Vagina (tissue), 2 donors: ENCODE data around the gene EFEMP1. TPM values are rescaled to one million over a fixed set of nuclear protein-coding genes. Genes with fewer than 3 reads are reported as not detected.
A peak's percentile ranks its signal among the peaks of the same experiment; 100 is the strongest.

ENCODE experiments used
- DNase-seq, 2 donors: peaks; one replicate each; pipeline ENCODE4 v3.0.0-alpha.2; 2017; ENCODE audit errors: extremely low spot score in 2 of 2
- H3K27ac ChIP-seq: fragments of 200-600 bp; sonication (generic); one replicate; pipeline ENCODE4 v1.5.1; 2019
- H3K27me3 ChIP-seq: fragments of 200-600 bp; sonication (generic); one replicate; pipeline ENCODE4 v1.5.1; 2019
- H3K36me3 ChIP-seq, 2 donors: fragments of 200-600 bp; sonication (generic); one replicate each; pipeline ENCODE4 v1.5.1; 2017 to 2019
- H3K4me1 ChIP-seq: fragments of 200-600 bp; sonication (generic); one replicate; pipeline ENCODE4 v1.5.1; 2019
- H3K4me3 ChIP-seq, 2 donors: fragments of 200-600 bp; sonication (generic); 1 replicate in 1 of 2; 2 replicates in 1 of 2; pipeline ENCODE4 v1.5.1; 2016 to 2019
- H3K9me3 ChIP-seq: fragments of 200-600 bp; sonication (generic); one replicate; pipeline ENCODE4 v1.5.1; 2019
- CTCF ChIP-seq, 3 experiments: fragments of 450-650 bp in 2 of 3; fragments of 200-600 bp in 1 of 3; sonication (generic) in 1 of 3; IDR thresholded peaks; one replicate each; pipeline ENCODE4 v1.5.1; 2017 to 2019; ENCODE audit warnings: antibody characterized with exemption in 3 of 3, mild to moderate bottlenecking in 2 of 3, moderate library complexity in 2 of 3
- POLR2A ChIP-seq, 2 donors: fragments of 450-650 bp; IDR thresholded peaks; one replicate each; pipeline ENCODE4 v1.6.1; 2017; ENCODE audit warnings: antibody characterized with exemption in 2 of 2, mild to moderate bottlenecking in 2 of 2, moderate library complexity in 2 of 2
- POLR2AphosphoS5 ChIP-seq, 2 donors: sonication (generic); formaldehyde crosslinking; IDR thresholded peaks; one replicate each; pipeline ENCODE4 v1.9.0; 2017; ENCODE audit warnings: antibody characterized with exemption in 2 of 2, mild to moderate bottlenecking in 2 of 2, low read depth in 1 of 2; ENCODE audit not compliant: insufficient read depth in 1 of 2
- intact Hi-C: fragments of 100-400 bp; cut with DNase I; formaldehyde crosslinking; loops from one replicate; pipeline ENCODE4 v1.15.1; 2023
- total RNA-seq: library from RNA; depleted of rRNA; stranded (reverse); fragments of >200 nt; gene quantifications from one replicate; pipeline ENCODE4 v1.2.3, GENCODE V29; 2016

Gene EFEMP1
- total RNA-seq, 1 donor from 2014 or later = 235 TPM

- no peak for DNase-seq
- Histone ChIP-seq H3K27ac (no peak overlapping the region), H3K27me3 (no peaks in the 10 kb centered on the region), H3K4me1 (no peaks in the 10 kb centered on the region), H3K9me3 (no peaks in the 10 kb centered on the region), H3K4me3 (no peak overlapping the region), H3K36me3 (no peaks in the 10 kb centered on the region)
- TF ChIP-seq CTCF (IDR thresholded peaks at IDR 0.05) = no peak
- no peak for TF ChIP-seq POLR2AphosphoS5 (IDR thresholded peaks at IDR 0.05; ENCODE audit: insufficient read depth in 1 of 2, low read depth in 1 of 2)
- no peak for TF ChIP-seq POLR2A (IDR thresholded peaks at IDR 0.05)
- intact Hi-C loops = no loop called here
These were observed 21.2 kb downstream of the EFEMP1 start for GRCh38 chr2:55902429-55902828.

- Histone ChIP-seq H3K4me3 (no peak overlapping the region), H3K9me3 (no peaks in the 10 kb centered on the region), H3K27me3 (no peaks in the 10 kb centered on the region), H3K4me1 (no peaks in the 10 kb centered on the region), H3K36me3 (no peaks in the 10 kb centered on the region), H3K27ac (no peak overlapping the region)
- TF ChIP-seq CTCF (IDR thresholded peaks at IDR 0.05) (no peak), POLR2AphosphoS5 (IDR thresholded peaks at IDR 0.05; ENCODE audit: insufficient read depth in 1 of 2, low read depth in 1 of 2) (no peak), POLR2A (IDR thresholded peaks at IDR 0.05) (no peak)
- no peak for DNase-seq
- intact Hi-C loops = no loop called here
These were observed 21.6 kb downstream of the EFEMP1 start for GRCh38 chr2:55901941-55902340.

GRCh38 chr2:55901322-55901721 is 22.3 kb downstream of the EFEMP1 start:
- intact Hi-C loops = no loop called here
- H3K27me3 ChIP-seq = no peaks in the 10 kb centered on the region
- no peak for DNase-seq
- H3K4me3 ChIP-seq = no peak overlapping the region
- no peaks in the 10 kb centered on the region for H3K36me3 ChIP-seq
- H3K4me1 ChIP-seq = no peaks in the 10 kb centered on the region
- peak overlapping the region; percentile 0 for H3K27ac ChIP-seq
- TF ChIP-seq POLR2A (IDR thresholded peaks at IDR 0.05) = no peak
- TF ChIP-seq POLR2AphosphoS5 (IDR thresholded peaks at IDR 0.05; ENCODE audit: insufficient read depth in 1 of 2, low read depth in 1 of 2) = peak in 1 of 2 donors; percentile 15
- H3K9me3 ChIP-seq = no peaks in the 10 kb centered on the region

GRCh38 chr2:55899881-55900280 is 23.7 kb downstream of the EFEMP1 start:
- Histone ChIP-seq H3K4me3 (no peak overlapping the region), H3K27me3 (no peaks in the 10 kb centered on the region), H3K27ac (no peak overlapping the region), H3K4me1 (no peaks in the 10 kb centered on the region), H3K36me3 (no peaks in the 10 kb centered on the region), H3K9me3 (no peaks in the 10 kb centered on the region)
- no peak for DNase-seq
- no peak for TF ChIP-seq POLR2AphosphoS5 (IDR thresholded peaks at IDR 0.05; ENCODE audit: insufficient read depth in 1 of 2, low read depth in 1 of 2)
- no peak for TF ChIP-seq POLR2A (IDR thresholded peaks at IDR 0.05)
- TF ChIP-seq CTCF (IDR thresholded peaks at IDR 0.05) = no peak
- intact Hi-C loops = no loop called here

GRCh38 chr2:55898386-55899040 is 25.1 kb downstream of the EFEMP1 start:
- no peak for TF ChIP-seq CTCF (IDR thresholded peaks at IDR 0.05)
- no peak for TF ChIP-seq POLR2AphosphoS5 (IDR thresholded peaks at IDR 0.05; ENCODE audit: insufficient read depth in 1 of 2, low read depth in 1 of 2)
- no peak for TF ChIP-seq POLR2A (IDR thresholded peaks at IDR 0.05)
- no peak overlapping the region for H3K27ac ChIP-seq
- H3K4me1 ChIP-seq = no peaks in the 10 kb centered on the region
- intact Hi-C loops = no loop called here
- DNase-seq = no peak
- no peak overlapping the region for H3K4me3 ChIP-seq
- H3K27me3 ChIP-seq = no peaks in the 10 kb centered on the region
- no peaks in the 10 kb centered on the region for H3K36me3 ChIP-seq
- no peaks in the 10 kb centered on the region for H3K9me3 ChIP-seq
